Panc1 (cell line): ENCODE measurements around the gene OGFOD3. TPM values are rescaled to one million over a fixed set of nuclear protein-coding genes. Genes with fewer than 3 reads are reported as not detected.

Source experiments
- ATAC-seq: fragments of 200-7000 bp; cut with Tn5 transposase; 2 replicates; pipeline ENCODE4 v1.9.1; 2020; ENCODE audit warnings: mild to moderate bottlenecking, moderate library complexity
- BruUV-seq: library from RNA; stranded (reverse); fragments of 400-500 nt; replicated peaks from 2 replicates; lab custom pipeline; 2021; lab: Mats Ljungman, UMichigan
- CTCF ChIA-PET: fragments of 300-600 bp; sonication (Branson Sonifier 250); formaldehyde crosslinking; loops from one replicate; lab custom pipeline; 2022; ENCODE audit warnings: antibody characterized with exemption; lab: Charles Lee
- POLR2A ChIA-PET: fragments of 300-600 bp; sonication (Branson Sonifier 250); formaldehyde crosslinking; loops from one replicate; lab custom pipeline; 2022; ENCODE audit warnings: antibody characterized with exemption; lab: Charles Lee
- DNase-seq: peaks from one replicate; pipeline ENCODE4 v3.0.0-alpha.2; 2010; ENCODE audit warnings: low read depth, low spot score
- H3K27ac ChIP-seq: 2 replicates; pipeline ENCODE4 v1.5.1; 2011; ENCODE audit warnings: mild to moderate bottlenecking, low read length, inconsistent platforms
- H3K27me3 ChIP-seq: fragments of 200-500 bp; sonication (Bioruptor generic); 2 replicates; pipeline ENCODE4 v1.6.0; 2014; ENCODE audit warnings: low read length, inconsistent platforms; ENCODE audit not compliant: control insufficient read depth, insufficient read depth
- H3K36me3 ChIP-seq: fragments of 200-500 bp; sonication (Bioruptor generic); 2 replicates; pipeline ENCODE4 v1.5.1; 2014; ENCODE audit warnings: inconsistent platforms, mild to moderate bottlenecking, low read length, moderate library complexity; ENCODE audit not compliant: control insufficient read depth, insufficient read depth
- H3K4me1 ChIP-seq: 2 replicates; pipeline ENCODE4 v1.5.1; 2011; ENCODE audit warnings: inconsistent platforms, mild to moderate bottlenecking, low read length, moderate library complexity; ENCODE audit not compliant: control insufficient read depth, insufficient read depth
- H3K4me3 ChIP-seq, 2 experiments: 2 replicates each; pipeline ENCODE4 v1.5.1; 2011 to 2012; ENCODE audit warnings: low read depth in 2 of 2, low read length in 2 of 2, mild to moderate bottlenecking in 2 of 2, inconsistent platforms in 1 of 2, moderate library complexity in 1 of 2
- H3K9me3 ChIP-seq: fragments of 200-500 bp; sonication (Bioruptor generic); 2 replicates; pipeline ENCODE4 v1.5.1; 2014; ENCODE audit warnings: low read depth, mild to moderate bottlenecking, inconsistent platforms, low read length, moderate library complexity; ENCODE audit not compliant: control insufficient read depth, insufficient read depth
- CTCF ChIP-seq: fragments of 450-650 bp; IDR thresholded peaks from 2 replicates; pipeline ENCODE4 v1.5.1; 2017; ENCODE audit warnings: mild to moderate bottlenecking
- POLR2AphosphoS5 ChIP-seq: IDR thresholded peaks from 2 replicates; pipeline ENCODE4 v1.6.1; 2012; ENCODE audit warnings: mild to moderate bottlenecking, low read depth, low read length, moderate library complexity
- REST ChIP-seq, 2 experiments: IDR thresholded peaks; 2 replicates each; pipeline ENCODE4 v1.6.1; 2011 to 2012; ENCODE audit warnings: low read depth in 2 of 2, control low read depth in 1 of 2, low read length in 1 of 2, mild to moderate bottlenecking in 1 of 2, moderate library complexity in 1 of 2; ENCODE audit not compliant: insufficient read depth in 1 of 2
- SIN3A ChIP-seq: IDR thresholded peaks from 2 replicates; pipeline ENCODE4 v1.6.1; 2012; ENCODE audit warnings: low read depth, mild to moderate bottlenecking, low read length, moderate library complexity, borderline replicate concordance; ENCODE audit not compliant: insufficient read depth
- TCF7L2 ChIP-seq: IDR thresholded peaks from 2 replicates; pipeline ENCODE4 v1.6.1; 2011; ENCODE audit warnings: mild to moderate bottlenecking, low read depth, low read length, inconsistent platforms
- in situ Hi-C: cut with HindIII; loops from 2 replicates; pipeline ENCODE4 v1.10.0; 2016; ENCODE audit warnings: low sequenced_read_pairs, low pct_unique_long_range_greater_than_20kb
- intact Hi-C: fragments of 100-400 bp; cut with micrococcal nuclease; formaldehyde crosslinking; loops from one replicate; pipeline ENCODE4 v1.10.0; 2022; ENCODE audit not compliant: unreplicated experiment
- total RNA-seq: library from RNA; stranded (reverse); gene quantifications from one replicate; pipeline ENCODE4 v1.2.1, GENCODE V29; 2021; ENCODE audit not compliant: unreplicated experiment

OGFOD3 gene
- total RNA-seq, 1 experiment from 2014 or later, result 53.9 TPM

GRCh38 chr17:82446124-82446523 is 27.7 kb upstream of the OGFOD3 start:
- H3K9me3 ChIP-seq, result no peaks in the 10 kb centered on the region
- TF ChIP-seq TCF7L2 (no peak), REST (IDR thresholded peaks at IDR 0.05; ENCODE audit: insufficient read depth in 1 of 2, low read depth in 2 of 2, low read length in 1 of 2) (no peak), POLR2AphosphoS5 (no peak), SIN3A (no peak), CTCF (no peak)
- CTCF ChIA-PET, result interaction anchor here (0.6 kb wide), 2 partner anchors 23 to 101 kb away, joined by 5 to 6 read pairs; no protein-coding TSS in a partner anchor
- BruUV-seq, result no TSS peak
- ATAC-seq (no peak), DNase-seq (no peak)
- intact Hi-C loops (no loop called here), in situ Hi-C loops (no loop called here)
- POLR2A ChIA-PET, result no interaction called here
- peaks cover 23% of the 10 kb centered on the region for H3K4me1 ChIP-seq
- H3K36me3 ChIP-seq, result no peaks in the 10 kb centered on the region; the same call in 1 of the 2 replicates
- H3K27me3 ChIP-seq, result no peaks in the 10 kb centered on the region
- no peak overlapping the region for H3K4me3 ChIP-seq
- H3K27ac ChIP-seq, result no peak overlapping the region; the same call in 1 of the 2 replicates

- CTCF ChIA-PET, result interaction anchor here (0.6 kb wide), 1 partner anchor 22 kb away, joined by 5 read pairs; no protein-coding TSS in a partner anchor
- H3K27ac ChIP-seq, result no peak overlapping the region
- POLR2A ChIA-PET, result no interaction called here
- no peaks in the 10 kb centered on the region for H3K27me3 ChIP-seq
- TF ChIP-seq TCF7L2 (no peak), CTCF (no peak), REST (IDR thresholded peaks at IDR 0.05; ENCODE audit: insufficient read depth in 1 of 2, low read depth in 2 of 2, low read length in 1 of 2) (no peak), POLR2AphosphoS5 (no peak), SIN3A (no peak)
- H3K4me3 ChIP-seq, result no peak overlapping the region
- in situ Hi-C loops, result no loop called here
- peaks cover 20% of the 10 kb centered on the region; the same call in 1 of the 2 replicates for H3K4me1 ChIP-seq
- no TSS peak for BruUV-seq
- DNase-seq (no peak), ATAC-seq (no peak)
- intact Hi-C loops, result no loop called here
- H3K9me3 ChIP-seq, result no peaks in the 10 kb centered on the region
- H3K36me3 ChIP-seq, result no peaks in the 10 kb centered on the region; the same call in 1 of the 2 replicates
Observed at GRCh38 chr17:82445542-82445941, 27.2 kb upstream of the OGFOD3 start.
